K562 (cell line): ENCODE measurements around the gene MYCBP2. TPM values are rescaled to one million over a fixed set of nuclear protein-coding genes. Genes with fewer than 3 reads are reported as not detected.
"Not testable (repeated sequence)": the region's sequence is repeated elsewhere in the genome, so short reads cannot be mapped to it uniquely, and the experiment has no call there.

ENCODE experiments used
- ATAC-seq: fragments of 200-7000 bp; cut with Tn5 transposase; 3 replicates; pipeline ENCODE4 v1.9.1; 2020; ENCODE audit warnings: moderate library complexity
- BruUV-seq: library from RNA; stranded (reverse); fragments of 400-500 nt; replicated peaks from 2 replicates; lab custom pipeline; 2021; lab: Mats Ljungman, UMichigan
- CTCF ChIA-PET: fragments of 300-600 bp; formaldehyde crosslinking; extraction: SDS; loops from one replicate; lab custom pipeline; 2021; ENCODE audit warnings: low intra/inter-chr PET ratio; lab: Yijun Ruan, JAX
- POLR2A ChIA-PET: fragments of 300-600, 350-650 bp; sonication (Branson Sonifier 250); formaldehyde crosslinking; extraction: SDS; loops from one replicate; lab custom pipeline; 2021; ENCODE audit warnings: antibody characterized with exemption, inconsistent platforms; lab: Yijun Ruan, JAX
- DNase-seq, 4 experiments: peaks; one replicate each; pipeline versions ENCODE4 v3.0.0 to v3.0.0-alpha.2; 2011 to 2018; ENCODE audit warnings: low spot score in 3 of 4, mixed read lengths in 3 of 4; ENCODE audit errors: extremely low read depth in 1 of 4
- FAIRE-seq: peaks from 2 replicates; lab custom pipeline; 2011; peaks lifted over from hg19 to GRCh38; lab: Jason Lieb, UNC
- H2AFZ ChIP-seq: 2 replicates; pipeline ENCODE4 v1.6.0; 2011; ENCODE audit warnings: low read depth, low read length, control low read depth, inconsistent platforms
- H3K27ac ChIP-seq: fragments of 200-600 bp; 3 replicates; pipeline ENCODE4 v1.8.0; 2011; ENCODE audit warnings: low read depth, mild to moderate bottlenecking, control low read depth, inconsistent platforms, low read length, moderate library complexity, mixed read lengths; ENCODE audit errors: extremely low read depth
- H3K27me3 ChIP-seq, 2 experiments: fragments of 300-600 bp in 1 of 2; 2 replicates in 1 of 2; 3 replicates in 1 of 2; pipeline versions ENCODE4 v1.6.0 to v1.8.0; 2011; ENCODE audit warnings: inconsistent platforms in 2 of 2, low read length in 2 of 2, mild to moderate bottlenecking in 1 of 2, mixed read lengths in 1 of 2, moderate library complexity in 1 of 2; ENCODE audit not compliant: control insufficient read depth in 2 of 2, insufficient read depth in 2 of 2
- H3K36me3 ChIP-seq: fragments of 300-600 bp; 3 replicates; pipeline ENCODE4 v1.8.0; 2011; ENCODE audit warnings: mild to moderate bottlenecking, low read length, inconsistent platforms; ENCODE audit not compliant: control insufficient read depth, insufficient read depth
- H3K4me1 ChIP-seq, 2 experiments: fragments of 200-600 bp in 1 of 2; replicated peaks in 1 of 2; 2 replicates in 1 of 2; 3 replicates in 1 of 2; pipeline versions ENCODE4 v1.5.1 to v1.8.0; 2011; ENCODE audit warnings: inconsistent platforms in 2 of 2, low read length in 2 of 2, mild to moderate bottlenecking in 1 of 2, mixed read lengths in 1 of 2, moderate library complexity in 1 of 2; ENCODE audit not compliant: control insufficient read depth in 2 of 2, insufficient read depth in 2 of 2
- H3K4me2 ChIP-seq: 2 replicates; pipeline ENCODE4 v1.6.1; 2011; ENCODE audit warnings: low read length, control low read depth, inconsistent platforms, mixed read lengths; ENCODE audit not compliant: insufficient read depth
- H3K4me3 ChIP-seq: fragments of 200-600 bp; sonication (generic), shearing (Covaris generic); 2 replicates; pipeline ENCODE4 v1.5.1; 2016; ENCODE audit warnings: control low read depth, inconsistent platforms
- H3K79me2 ChIP-seq: fragments of 200-600 bp; 3 replicates; pipeline ENCODE4 v1.8.0; 2011; ENCODE audit warnings: low read length, inconsistent platforms; ENCODE audit not compliant: control insufficient read depth, insufficient read depth
- H3K9ac ChIP-seq, 2 experiments: 2 replicates each; pipeline versions ENCODE4 v1.6.0 to v1.6.1; 2011; ENCODE audit warnings: low read depth in 2 of 2, low read length in 2 of 2, control low read depth in 1 of 2, inconsistent platforms in 1 of 2, mild to moderate bottlenecking in 1 of 2, mixed read lengths in 1 of 2; ENCODE audit not compliant: insufficient read depth in 1 of 2
- H3K9me1 ChIP-seq: one replicate; pipeline ENCODE4 v1.6.0; 2011; ENCODE audit warnings: inconsistent platforms, mild to moderate bottlenecking, low read length, moderate library complexity; ENCODE audit not compliant: control insufficient read depth, insufficient read depth
- H3K9me3 ChIP-seq: replicated peaks from 2 replicates; pipeline ENCODE4 v1.5.1; 2011; ENCODE audit warnings: low read depth, low read length, inconsistent platforms; ENCODE audit not compliant: control insufficient read depth, insufficient read depth
- H4K20me1 ChIP-seq: replicated peaks from 2 replicates; pipeline ENCODE4 v1.6.1; 2011; ENCODE audit warnings: low read length, inconsistent platforms, mixed read lengths; ENCODE audit not compliant: control insufficient read depth, insufficient read depth
- MYBL2 ChIP-seq, 2 experiments: fragments of 450-650 bp in 1 of 2; sonication (generic) in 1 of 2; formaldehyde crosslinking in 1 of 2; IDR thresholded peaks; 2 replicates each; pipeline versions ENCODE4 v1.6.1 to v1.8.1; 2017 to 2022; ENCODE audit warnings: borderline replicate concordance in 1 of 2, inconsistent platforms in 1 of 2, low read depth in 1 of 2, mild to moderate bottlenecking in 1 of 2, missing genetic modification reagents in 1 of 2, moderate library complexity in 1 of 2
- WGBS: fragments of 100-300 bp; shearing (Covaris generic); methylation state at CpG from one replicate; pipeline ENCODE4 v1.1.6; 2016; ENCODE audit warnings: low coverage, mixed read lengths; ENCODE audit not compliant: insufficient coverage; ENCODE audit errors: missing lambda C conversion rate; 5-methylcytosine and 5-hydroxymethylcytosine counted together
- in situ Hi-C: fragments of 300-500 bp; cut with MboI; formaldehyde crosslinking; loops from 4 replicates; pipeline ENCODE4 v1.15.0; 2018; ENCODE audit warnings: inconsistent platforms, mixed read lengths
- intact Hi-C: fragments of 100-400 bp; cut with micrococcal nuclease; formaldehyde crosslinking; loops from 2 replicates; pipeline ENCODE4 v1.14.2; 2022
- polyA plus RNA-seq, 8 experiments: library from polyadenylated mRNA; depleted of rRNA in 4 of 8; stranded (reverse) in 5 of 8; unstranded in 3 of 8; fragments of >200 nt; fragmentation: Nextera tagmentation in 2 of 8; fragmentation: Illumina TruSeq in 1 of 8; extraction: Ambion mirVana in 2 of 8; extraction: Trizol in 1 of 8; gene quantifications; 2 replicates each; pipeline versions ENCODE4 v1.2.1 to v1.2.3, GENCODE V29; 2011 to 2014; ENCODE audit warnings: inconsistent platforms in 1 of 8, missing spikeins in 1 of 8
- total RNA-seq, 7 experiments: library from RNA; depleted of rRNA in 6 of 7; stranded (reverse); fragments of >200 nt in 6 of 7; fragmentation: Illumina TruSeq in 2 of 7; extraction: Trizol in 2 of 7; gene quantifications; 2 replicates each; pipeline versions ENCODE4 v1.2.1 to v1.2.3, GENCODE V29; 2011 to 2021; ENCODE audit warnings: low replicate concordance in 1 of 7
- TF ChIP-seq, protein P1 (sequence below): sonication (generic); formaldehyde crosslinking; IDR thresholded peaks from 2 replicates; pipeline ENCODE4 v1.8.1; 2023; ENCODE audit warnings: missing genetic modification reagents, mild to moderate bottlenecking, borderline replicate concordance
- TF ChIP-seq, protein P2 (sequence below): sonication (generic); formaldehyde crosslinking; IDR thresholded peaks from 2 replicates; pipeline ENCODE4 v1.8.0; 2022; ENCODE audit warnings: mild to moderate bottlenecking, missing genetic modification reagents, borderline replicate concordance

MYCBP2 gene
- total and polyA plus RNA-seq, 9 of the 15 experiments (the other 6 are each of a cell fraction or from before 2014, with no cell fraction given) = 13.2 to 47.2 (median 28.9) TPM

DNA sequence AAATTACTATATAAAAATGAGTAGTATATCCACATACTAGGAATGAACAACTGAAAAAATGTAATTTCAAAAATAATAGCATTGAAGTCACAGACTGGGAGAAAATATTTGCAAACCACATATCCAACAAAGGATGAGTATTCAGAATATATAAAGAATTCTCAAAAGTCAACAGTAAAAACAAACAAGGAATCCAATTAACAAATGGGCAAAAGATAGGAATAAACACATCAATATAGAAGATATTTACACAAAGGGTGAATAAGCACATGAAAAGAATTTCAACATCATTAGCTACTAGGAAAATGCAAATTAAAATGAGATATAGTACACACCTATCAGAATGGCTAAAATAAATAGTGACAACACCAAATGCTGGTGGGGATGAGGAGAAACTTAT is 37.0 kb downstream of the MYCBP2 start:
- BruUV-seq = no TSS peak
- H3K4me3 ChIP-seq = no peak overlapping the region
- peaks cover 24% of the 10 kb centered on the region; the same call in 2 of the 3 replicates for H3K36me3 ChIP-seq
- H3K27me3 ChIP-seq = no peaks in the 10 kb centered on the region
- FAIRE-seq = no peak
- ATAC-seq = no peak
- no peaks in the 10 kb centered on the region for H4K20me1 ChIP-seq
- H3K27ac ChIP-seq = no peak overlapping the region
- intact Hi-C loops (no loop called here), in situ Hi-C loops (no loop called here)
- no peaks in the 10 kb centered on the region for H3K4me1 ChIP-seq
- no peaks in the 10 kb centered on the region for H3K9me1 ChIP-seq
- no peak overlapping the region for H3K4me2 ChIP-seq
- DNase-seq = no peak
- no peaks in the 10 kb centered on the region for H3K79me2 ChIP-seq
- no peak for TF ChIP-seq MYBL2 (IDR thresholded peaks at IDR 0.05; ENCODE audit: low read depth)
- TF ChIP-seq MYBL2 (CRISPR knock-in tag; IDR thresholded peaks at IDR 0.05; ENCODE audit: borderline replicate concordance) = no peak
- TF ChIP-seq, protein P1, sequence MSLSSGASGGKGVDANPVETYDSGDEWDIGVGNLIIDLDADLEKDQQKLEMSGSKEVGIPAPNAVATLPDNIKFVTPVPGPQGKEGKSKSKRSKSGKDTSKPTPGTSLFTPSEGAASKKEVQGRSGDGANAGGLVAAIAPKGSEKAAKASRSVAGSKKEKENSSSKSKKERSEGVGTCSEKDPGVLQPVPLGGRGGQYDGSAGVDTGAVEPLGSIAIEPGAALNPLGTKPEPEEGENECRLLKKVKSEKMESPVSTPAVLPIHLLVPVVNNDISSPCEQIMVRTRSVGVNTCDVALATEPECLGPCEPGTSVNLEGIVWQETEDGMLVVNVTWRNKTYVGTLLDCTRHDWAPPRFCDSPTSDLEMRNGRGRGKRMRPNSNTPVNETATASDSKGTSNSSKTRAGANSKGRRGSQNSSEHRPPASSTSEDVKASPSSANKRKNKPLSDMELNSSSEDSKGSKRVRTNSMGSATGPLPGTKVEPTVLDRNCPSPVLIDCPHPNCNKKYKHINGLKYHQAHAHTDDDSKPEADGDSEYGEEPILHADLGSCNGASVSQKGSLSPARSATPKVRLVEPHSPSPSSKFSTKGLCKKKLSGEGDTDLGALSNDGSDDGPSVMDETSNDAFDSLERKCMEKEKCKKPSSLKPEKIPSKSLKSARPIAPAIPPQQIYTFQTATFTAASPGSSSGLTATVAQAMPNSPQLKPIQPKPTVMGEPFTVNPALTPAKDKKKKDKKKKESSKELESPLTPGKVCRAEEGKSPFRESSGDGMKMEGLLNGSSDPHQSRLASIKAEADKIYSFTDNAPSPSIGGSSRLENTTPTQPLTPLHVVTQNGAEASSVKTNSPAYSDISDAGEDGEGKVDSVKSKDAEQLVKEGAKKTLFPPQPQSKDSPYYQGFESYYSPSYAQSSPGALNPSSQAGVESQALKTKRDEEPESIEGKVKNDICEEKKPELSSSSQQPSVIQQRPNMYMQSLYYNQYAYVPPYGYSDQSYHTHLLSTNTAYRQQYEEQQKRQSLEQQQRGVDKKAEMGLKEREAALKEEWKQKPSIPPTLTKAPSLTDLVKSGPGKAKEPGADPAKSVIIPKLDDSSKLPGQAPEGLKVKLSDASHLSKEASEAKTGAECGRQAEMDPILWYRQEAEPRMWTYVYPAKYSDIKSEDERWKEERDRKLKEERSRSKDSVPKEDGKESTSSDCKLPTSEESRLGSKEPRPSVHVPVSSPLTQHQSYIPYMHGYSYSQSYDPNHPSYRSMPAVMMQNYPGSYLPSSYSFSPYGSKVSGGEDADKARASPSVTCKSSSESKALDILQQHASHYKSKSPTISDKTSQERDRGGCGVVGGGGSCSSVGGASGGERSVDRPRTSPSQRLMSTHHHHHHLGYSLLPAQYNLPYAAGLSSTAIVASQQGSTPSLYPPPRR (CRISPR knock-in tag) = no peak
- TF ChIP-seq, protein P2, sequence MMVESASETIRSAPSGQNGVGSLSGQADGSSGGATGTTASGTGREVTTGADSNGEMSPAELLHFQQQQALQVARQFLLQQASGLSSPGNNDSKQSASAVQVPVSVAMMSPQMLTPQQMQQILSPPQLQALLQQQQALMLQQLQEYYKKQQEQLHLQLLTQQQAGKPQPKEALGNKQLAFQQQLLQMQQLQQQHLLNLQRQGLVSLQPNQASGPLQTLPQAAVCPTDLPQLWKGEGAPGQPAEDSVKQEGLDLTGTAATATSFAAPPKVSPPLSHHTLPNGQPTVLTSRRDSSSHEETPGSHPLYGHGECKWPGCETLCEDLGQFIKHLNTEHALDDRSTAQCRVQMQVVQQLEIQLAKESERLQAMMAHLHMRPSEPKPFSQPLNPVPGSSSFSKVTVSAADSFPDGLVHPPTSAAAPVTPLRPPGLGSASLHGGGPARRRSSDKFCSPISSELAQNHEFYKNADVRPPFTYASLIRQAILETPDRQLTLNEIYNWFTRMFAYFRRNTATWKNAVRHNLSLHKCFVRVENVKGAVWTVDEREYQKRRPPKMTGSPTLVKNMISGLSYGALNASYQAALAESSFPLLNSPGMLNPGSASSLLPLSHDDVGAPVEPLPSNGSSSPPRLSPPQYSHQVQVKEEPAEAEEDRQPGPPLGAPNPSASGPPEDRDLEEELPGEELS = no peak
- no peaks in the 10 kb centered on the region for H3K9me3 ChIP-seq
- ChIA-PET POLR2A (no interaction called here), CTCF (no interaction called here)
- no peak overlapping the region for H2AFZ ChIP-seq
- no peak overlapping the region for H3K9ac ChIP-seq

DNA sequence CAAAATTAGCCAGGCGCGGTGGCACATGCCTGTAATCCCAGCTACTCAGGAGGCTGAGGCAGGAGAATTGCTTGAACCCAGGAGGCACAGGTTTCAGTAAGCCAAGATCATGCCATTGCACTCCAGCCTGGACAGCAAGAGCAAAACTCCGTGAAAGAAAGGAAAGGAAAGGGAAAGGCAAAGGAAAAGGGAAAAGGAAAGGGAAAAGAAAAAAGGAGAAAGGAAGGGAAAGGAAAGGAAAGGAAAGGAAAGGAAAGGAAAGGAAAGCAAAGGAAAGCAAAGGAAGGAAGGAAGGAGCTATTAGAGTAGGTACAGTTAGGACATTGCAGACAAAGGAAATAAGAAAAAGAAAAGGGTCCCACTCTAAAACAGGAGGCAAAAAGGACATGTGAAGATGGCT is 41.3 kb downstream of the MYCBP2 start:
- POLR2A ChIA-PET, H3K9me3 ChIP-seq, H3K4me2 ChIP-seq, H3K9me1 ChIP-seq, H3K27ac ChIP-seq, H4K20me1 ChIP-seq, H2AFZ ChIP-seq, DNase-seq, ATAC-seq, H3K4me1 ChIP-seq, H3K4me3 ChIP-seq, FAIRE-seq, H3K79me2 ChIP-seq, intact Hi-C loops, CTCF ChIA-PET, H3K9ac ChIP-seq, H3K27me3 ChIP-seq, in situ Hi-C loops, BruUV-seq: not testable (repeated sequence)
- H3K36me3 ChIP-seq = peaks cover 11% of the 10 kb centered on the region; the same call in 1 of the 3 replicates
- 92% methylated on average over 2 of the region's 3 CpGs for WGBS
